ENCODE data around the gene PHF2.

DNA sequence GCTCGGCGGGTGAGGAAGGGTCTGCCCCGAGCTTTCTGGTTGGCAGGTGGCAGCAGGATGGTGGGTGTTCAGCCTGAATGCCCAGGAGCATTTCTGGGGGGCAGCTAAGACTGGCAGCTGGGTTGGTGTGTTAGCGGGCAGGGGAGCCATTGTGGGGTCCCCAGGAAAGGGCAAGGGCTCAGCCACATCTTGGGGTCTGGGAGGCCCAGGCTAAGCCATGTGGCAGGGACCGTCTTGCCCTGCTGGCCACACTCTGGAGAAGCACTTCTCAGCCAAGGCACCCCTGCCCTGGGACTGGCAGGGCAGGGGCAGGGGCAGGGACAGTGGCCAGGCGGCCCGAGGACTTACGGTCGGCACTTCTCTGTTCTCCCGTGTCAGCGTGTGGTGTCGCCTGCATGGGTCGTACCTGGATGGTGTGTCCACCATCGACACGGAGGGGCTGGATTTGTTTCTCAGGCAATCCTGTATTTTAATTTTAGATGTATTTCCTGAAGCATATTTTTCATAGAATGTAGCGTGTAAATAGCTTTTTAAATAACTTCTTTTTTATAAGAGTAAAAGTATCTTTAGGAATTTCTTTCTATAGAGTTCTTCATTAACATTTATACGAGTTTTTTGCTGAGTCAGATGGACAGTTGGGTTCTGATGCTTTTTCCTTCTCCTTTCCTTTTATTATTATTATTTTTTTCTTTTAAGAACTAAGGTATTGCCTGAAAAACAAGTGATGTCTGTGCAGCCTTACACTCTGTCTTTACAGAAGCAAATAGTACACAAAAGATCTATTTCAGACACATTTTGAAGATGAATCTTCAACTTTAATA lies 102.0 kb downstream of the PHF2 start:
- TF ChIP-seq, protein P1, sequence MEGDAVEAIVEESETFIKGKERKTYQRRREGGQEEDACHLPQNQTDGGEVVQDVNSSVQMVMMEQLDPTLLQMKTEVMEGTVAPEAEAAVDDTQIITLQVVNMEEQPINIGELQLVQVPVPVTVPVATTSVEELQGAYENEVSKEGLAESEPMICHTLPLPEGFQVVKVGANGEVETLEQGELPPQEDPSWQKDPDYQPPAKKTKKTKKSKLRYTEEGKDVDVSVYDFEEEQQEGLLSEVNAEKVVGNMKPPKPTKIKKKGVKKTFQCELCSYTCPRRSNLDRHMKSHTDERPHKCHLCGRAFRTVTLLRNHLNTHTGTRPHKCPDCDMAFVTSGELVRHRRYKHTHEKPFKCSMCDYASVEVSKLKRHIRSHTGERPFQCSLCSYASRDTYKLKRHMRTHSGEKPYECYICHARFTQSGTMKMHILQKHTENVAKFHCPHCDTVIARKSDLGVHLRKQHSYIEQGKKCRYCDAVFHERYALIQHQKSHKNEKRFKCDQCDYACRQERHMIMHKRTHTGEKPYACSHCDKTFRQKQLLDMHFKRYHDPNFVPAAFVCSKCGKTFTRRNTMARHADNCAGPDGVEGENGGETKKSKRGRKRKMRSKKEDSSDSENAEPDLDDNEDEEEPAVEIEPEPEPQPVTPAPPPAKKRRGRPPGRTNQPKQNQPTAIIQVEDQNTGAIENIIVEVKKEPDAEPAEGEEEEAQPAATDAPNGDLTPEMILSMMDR (IDR thresholded peaks at IDR 0.05) = no peak
- TF ChIP-seq POLR2A (IDR thresholded peaks at IDR 0.05) (no peak), EP300 (IDR thresholded peaks at IDR 0.05) (no peak)

All from suprapubic skin (tissue), 3 donors.